ENCODE data around the gene CFAP46.
"Not testable (repeated sequence)": the region's sequence is repeated elsewhere in the genome, so short reads cannot be mapped to it uniquely, and the experiment has no call there.

The CFAP46 gene

DNA sequence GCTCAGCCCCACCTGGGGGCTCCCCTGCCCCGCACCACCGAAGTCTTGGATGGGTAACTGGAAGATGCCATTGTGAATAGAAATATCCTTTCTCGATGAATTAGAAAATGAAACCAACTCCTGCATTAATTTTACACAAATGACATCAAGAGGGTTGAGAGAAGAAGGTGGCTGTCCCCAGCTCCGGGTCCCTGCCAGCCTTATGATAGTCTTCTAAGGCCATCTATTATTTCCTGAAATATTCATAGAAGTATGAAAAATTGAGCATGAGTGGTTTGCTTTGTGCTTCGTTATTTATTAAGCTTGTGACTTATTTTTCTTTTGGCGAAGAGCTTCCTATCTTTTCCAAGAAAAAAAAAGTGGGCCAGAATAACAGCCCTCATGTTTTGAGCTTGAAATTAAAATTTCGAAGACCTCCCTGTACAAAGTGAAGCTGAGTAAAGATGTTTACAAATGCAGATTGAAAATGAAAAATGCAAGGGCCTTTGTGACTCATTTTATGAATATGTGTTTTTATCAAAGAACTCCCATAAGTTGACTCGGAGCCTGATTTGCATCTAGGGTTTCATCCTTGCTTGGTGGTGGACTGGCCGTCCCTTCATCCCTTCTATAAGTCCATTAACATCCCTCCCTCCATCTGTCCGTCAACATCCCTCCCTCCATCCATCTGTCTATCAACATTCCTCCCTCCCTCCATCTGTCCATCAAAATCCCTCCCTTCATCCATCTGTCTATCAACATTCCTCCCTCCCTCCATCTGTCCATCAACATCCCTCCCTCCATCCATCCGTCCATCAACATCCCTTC, 20.5 kb upstream of the CFAP46 start:
- DNase-seq: no peak

DNA sequence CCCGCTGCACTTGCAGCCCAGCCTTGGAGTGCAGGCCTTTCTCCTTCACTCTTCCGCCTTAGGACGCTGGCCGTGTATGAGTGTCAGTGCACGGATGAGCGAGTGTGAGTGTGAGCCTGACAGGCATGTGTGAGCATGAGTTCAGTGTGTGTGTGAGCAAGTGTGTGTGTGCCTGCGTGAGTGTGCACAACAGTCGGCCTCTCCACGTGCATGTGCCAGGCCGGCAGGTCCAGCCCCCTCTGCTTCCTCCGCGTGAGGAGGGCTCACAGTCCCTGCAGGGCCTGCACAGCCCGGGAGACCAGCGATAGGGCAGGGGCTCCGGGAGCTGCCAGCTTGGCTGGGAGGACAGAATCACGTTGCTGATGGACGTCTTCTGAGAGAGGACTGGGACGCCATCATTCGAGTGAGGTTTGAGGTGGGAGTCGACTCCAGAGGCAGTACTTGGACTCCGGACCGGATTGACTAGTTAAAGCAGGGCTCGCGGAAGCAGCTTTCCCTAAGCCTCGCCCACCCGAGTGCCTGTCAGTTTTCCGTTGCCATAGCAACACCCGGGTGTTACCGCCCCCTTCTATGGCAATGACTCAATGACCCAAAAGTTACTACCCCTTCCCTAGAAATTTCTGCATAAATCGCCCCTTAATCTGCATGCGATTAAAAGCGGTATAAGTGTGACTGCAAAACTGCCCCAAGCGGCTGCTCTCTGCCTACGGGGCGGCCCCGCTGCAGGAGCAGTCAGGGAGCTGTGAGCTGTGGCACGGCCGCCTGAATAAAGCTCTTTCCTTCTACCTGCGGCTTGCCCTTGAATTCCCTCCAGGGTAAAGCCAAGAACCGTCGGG, 19.6 kb upstream of the CFAP46 start:
- no peak for DNase-seq

DNA sequence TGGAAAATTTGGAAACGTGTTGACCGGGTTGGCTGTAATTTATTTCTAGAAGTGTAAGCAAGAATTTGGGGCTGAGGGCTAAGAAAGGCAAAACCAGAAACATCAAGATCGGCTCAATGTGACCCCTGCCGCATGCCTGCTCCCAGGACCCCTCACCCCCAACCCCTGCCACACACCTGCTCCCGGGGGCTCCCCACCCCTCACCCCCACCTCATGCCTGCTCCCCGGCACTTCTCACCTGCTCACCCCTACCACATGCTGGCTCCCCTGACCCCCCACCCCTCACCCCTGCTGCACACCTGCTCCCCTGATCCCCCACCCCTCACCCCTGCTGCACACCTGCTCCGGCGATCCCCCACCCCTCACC, 19.0 kb upstream of the CFAP46 start:
- DNase-seq: no peak

DNA sequence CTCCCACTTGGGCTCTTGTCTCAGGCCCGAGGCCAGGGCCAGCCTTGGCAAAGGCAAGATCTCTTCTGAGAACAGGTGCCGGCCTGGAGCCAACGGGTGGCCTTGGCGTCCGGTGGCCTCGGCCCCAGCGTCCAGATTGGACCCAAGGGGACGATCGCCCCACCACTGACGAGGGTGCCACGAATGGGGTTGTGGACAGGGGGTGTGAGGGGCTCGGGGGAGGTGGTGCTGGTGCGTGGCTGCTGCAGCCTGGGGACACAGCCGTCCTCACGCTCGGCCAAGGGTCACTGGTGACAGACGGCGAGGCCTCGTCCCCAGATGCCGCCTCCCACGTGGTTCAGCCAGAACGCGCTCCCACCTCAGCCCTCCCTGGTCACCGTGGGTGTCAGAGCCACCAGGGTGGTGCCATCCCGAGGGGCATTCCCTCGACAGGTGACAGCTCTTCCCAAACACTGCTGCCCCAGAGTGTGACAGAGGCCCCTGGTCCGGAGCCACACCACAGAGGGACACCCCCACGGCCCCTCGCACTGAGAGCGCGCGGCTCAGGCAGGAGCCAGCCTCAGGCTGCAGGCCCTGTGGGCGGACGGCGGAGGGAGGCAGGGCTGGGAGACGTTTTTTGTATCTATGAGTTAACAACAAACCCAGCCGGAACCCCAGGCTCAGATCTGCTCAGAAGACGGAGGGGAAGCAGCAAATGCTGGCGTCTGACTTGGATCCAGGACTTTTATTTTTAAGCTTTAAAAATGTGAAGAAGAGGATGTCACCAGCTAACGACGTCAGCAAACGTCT, 18.5 kb upstream of the CFAP46 start:
- DNase-seq: no peak

GRCh38 chr10:132960071-132960472, 17.7 kb upstream of the CFAP46 start:
- no peak for DNase-seq

GRCh38 chr10:132959559-132959961, 17.2 kb upstream of the CFAP46 start:
- no peak for DNase-seq

DNA sequence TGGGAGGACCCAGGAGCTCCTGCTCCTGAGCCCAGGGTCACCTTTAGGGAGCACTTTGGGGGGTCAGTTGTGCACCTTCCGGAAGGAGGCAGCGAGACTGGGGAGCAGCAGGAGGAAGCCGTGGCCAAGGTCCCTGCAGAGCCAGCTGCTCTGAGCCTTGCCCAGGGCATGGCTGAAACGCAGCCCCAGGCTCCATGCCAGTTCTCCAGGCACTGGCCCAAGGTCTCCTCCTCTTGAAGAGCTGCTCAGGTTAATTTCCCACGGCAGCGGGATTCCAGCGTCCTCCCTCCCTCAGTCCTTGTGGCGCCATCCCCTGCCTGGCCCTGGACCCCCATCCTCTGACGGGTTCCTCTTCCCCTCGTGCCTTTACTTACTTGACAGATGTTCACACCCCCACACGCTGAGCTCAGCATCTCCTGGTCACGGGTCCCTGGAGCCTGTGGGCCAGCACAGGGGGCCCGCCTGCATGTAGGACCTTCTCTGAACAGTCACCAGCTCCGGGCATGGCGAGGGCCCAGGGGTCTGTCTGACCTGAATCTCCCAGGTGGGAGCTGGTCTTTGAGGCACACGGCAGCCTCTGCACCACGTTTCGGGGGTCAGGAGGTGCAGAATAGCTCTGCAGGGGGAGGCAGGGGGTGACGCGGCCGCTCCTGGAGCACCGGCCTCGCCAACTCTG, 16.7 kb upstream of the CFAP46 start:
- DNase-seq: no peak

GRCh38 chr10:132957981-132958882, 15.9 kb upstream of the CFAP46 start:
- DNase-seq: no peak

GRCh38 chr10:132957131-132957530, 14.8 kb upstream of the CFAP46 start:
- DNase-seq: no peak

DNA sequence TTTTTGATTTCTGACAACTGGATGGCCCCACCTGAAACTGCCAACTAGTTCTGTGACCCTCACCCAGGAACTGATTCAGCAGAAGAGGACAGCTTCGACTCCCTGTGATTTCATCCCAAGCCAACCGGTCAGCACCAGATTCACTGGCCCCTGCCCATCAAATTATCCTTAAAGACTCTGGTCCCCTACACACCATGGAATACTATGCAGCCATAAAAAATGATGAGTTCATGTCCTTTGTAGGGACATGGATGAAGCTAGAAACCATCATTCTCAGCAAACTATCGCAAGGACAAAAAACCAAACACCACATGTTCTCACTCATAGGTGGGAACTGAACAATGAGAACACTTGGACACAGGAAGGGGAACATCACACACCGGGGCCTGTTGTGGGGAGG, 13.9 kb upstream of the CFAP46 start:
- not testable (repeated sequence) for DNase-seq

- DNase-seq: no peak
Measured at GRCh38 chr10:132955479-132955878, 13.1 kb upstream of the CFAP46 start.

- no peak for DNase-seq
Measured at GRCh38 chr10:132953428-132953827, 11.1 kb upstream of the CFAP46 start.

DNA sequence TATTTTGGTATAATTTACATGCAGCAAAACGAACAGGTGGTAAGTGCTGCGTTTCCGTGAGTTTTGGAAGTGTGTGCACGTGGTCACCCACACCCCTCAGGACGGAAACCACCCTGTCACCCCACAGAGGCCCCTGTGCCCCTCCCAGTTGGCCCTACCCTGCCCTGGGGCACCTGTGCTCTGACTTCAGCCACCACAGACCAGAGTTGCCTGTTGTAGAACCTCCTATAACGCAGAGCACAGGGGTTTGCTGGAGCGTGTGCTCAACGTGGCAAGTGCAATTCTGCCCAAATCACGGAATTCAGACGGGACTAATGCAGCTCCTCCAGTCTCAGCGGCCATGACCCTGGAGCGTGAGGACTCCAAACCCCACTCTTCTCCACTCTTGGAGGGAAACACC, 9.6 kb upstream of the CFAP46 start:
- DNase-seq: no peak

GRCh38 chr10:132948351-132948750, 6.0 kb upstream of the CFAP46 start:
- no peak for DNase-seq

DNA sequence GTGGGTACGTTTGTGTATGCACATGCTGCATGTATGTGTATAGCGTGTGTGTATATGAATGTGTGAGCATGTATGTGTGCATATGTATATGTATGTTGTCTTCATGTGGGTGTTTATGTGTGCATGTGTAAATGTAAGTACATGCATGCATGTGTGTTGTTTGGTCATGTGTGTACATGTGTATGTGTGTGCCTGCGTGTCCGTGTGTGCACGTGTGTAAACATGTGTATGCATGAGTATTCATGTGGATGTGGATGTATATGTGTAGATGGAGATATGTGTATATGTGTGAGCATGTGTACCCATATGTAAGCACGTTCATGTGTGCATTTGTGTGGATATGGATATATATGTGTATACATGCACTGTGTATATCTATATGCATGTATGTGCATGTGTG, 5.5 kb upstream of the CFAP46 start:
- DNase-seq: no peak

GRCh38 chr10:132946806-132947546, 4.6 kb upstream of the CFAP46 start:
- no peak for DNase-seq

GRCh38 chr10:132946311-132946710, 3.9 kb upstream of the CFAP46 start:
- DNase-seq: no peak

- no peak for DNase-seq
Measured at GRCh38 chr10:132945894-132946255, 3.5 kb upstream of the CFAP46 start.

- no peak for DNase-seq
Measured at GRCh38 chr10:132945125-132945893, 2.9 kb upstream of the CFAP46 start.

- DNase-seq: no peak
Measured at GRCh38 chr10:132944510-132944909, 2.1 kb upstream of the CFAP46 start.
